A549 (cell line): ENCODE measurements around the gene CMTM4. TPM values are rescaled to one million over a fixed set of nuclear protein-coding genes. Genes with fewer than 3 reads are reported as not detected.

Source experiments
- ATAC-seq, 2 experiments: fragments of 200-7000 bp in 1 of 2; fragments of >200 bp in 1 of 2; cut with Nextera tagmentation in 1 of 2; cut with Tn5 transposase in 1 of 2; 3 replicates each; pipeline versions ENCODE4 v1.8.0 to v1.9.1; 2018 to 2020; ENCODE audit warnings: mild to moderate bottlenecking in 1 of 2, moderate library complexity in 1 of 2
- CTCF ChIA-PET: fragments of 300-600 bp; sonication (Branson Sonifier 250); formaldehyde crosslinking; extraction: SDS; loops from one replicate; lab custom pipeline; 2021; ENCODE audit warnings: antibody characterized with exemption, inconsistent platforms; lab: Yijun Ruan, JAX
- POLR2A ChIA-PET: fragments of 350-600 bp; formaldehyde crosslinking; extraction: SDS; loops from one replicate; lab custom pipeline; 2021; ENCODE audit warnings: antibody characterized with exemption, inconsistent platforms; lab: Yijun Ruan, JAX
- DNase-seq, 2 experiments: peaks; one replicate each; pipeline versions ENCODE4 v3.0.0 to v3.0.0-alpha.2; 2011 to 2016; ENCODE audit warnings: low read depth in 1 of 2, low spot score in 1 of 2
- FAIRE-seq: peaks from 2 replicates; lab custom pipeline; 2011; peaks lifted over from hg19 to GRCh38; lab: Jason Lieb, UNC
- H3K27ac ChIP-seq, 2 experiments: fragments of >200 bp; sonication (Bioruptor Twin); formaldehyde crosslinking; 3 replicates each; pipeline ENCODE4 v1.5.1; 2016 to 2017
- H3K4me1 ChIP-seq: fragments of >200 bp; sonication (Bioruptor Twin); formaldehyde crosslinking; 3 replicates; pipeline ENCODE4 v1.6.1; 2016
- H3K4me2 ChIP-seq: fragments of >200 bp; sonication (Bioruptor Twin); formaldehyde crosslinking; 3 replicates; pipeline ENCODE4 v1.6.1; 2016
- H3K4me3 ChIP-seq: fragments of >200 bp; sonication (Bioruptor Twin); formaldehyde crosslinking; 3 replicates; pipeline ENCODE4 v1.5.1; 2016
- H3K9me3 ChIP-seq: fragments of >200 bp; sonication (Bioruptor Twin); formaldehyde crosslinking; 3 replicates; pipeline ENCODE4 v1.6.1; 2016
- CHD4 ChIP-seq: fragments of 200-600 bp; sonication (generic); IDR thresholded peaks from 2 replicates; pipeline ENCODE4 v1.6.1; 2016; ENCODE audit warnings: antibody characterized with exemption, mild to moderate bottlenecking, borderline replicate concordance
- CTCF ChIP-seq: fragments of >200 bp; sonication (Bioruptor Twin); formaldehyde crosslinking; IDR thresholded peaks from 3 replicates; pipeline ENCODE4 v1.5.1; 2016
- EP300 ChIP-seq, 2 experiments: fragments of >200 bp; sonication (Bioruptor Twin); formaldehyde crosslinking; IDR thresholded peaks; 2 replicates in 1 of 2; 3 replicates in 1 of 2; pipeline ENCODE4 v1.6.1; 2016 to 2017
- FOSB ChIP-seq: fragments of 250-450 bp; sonication (Bioruptor Pico); IDR thresholded peaks from 2 replicates; pipeline ENCODE4 v1.5.0; 2020; ENCODE audit warnings: mild to moderate bottlenecking, moderate library complexity
- FOSL2 ChIP-seq, 2 experiments: fragments of 450-650 bp in 1 of 2; fragments of >200 bp in 1 of 2; sonication (Bioruptor Twin) in 1 of 2; formaldehyde crosslinking; IDR thresholded peaks; 2 replicates each; pipeline versions ENCODE4 v1.5.0 to v1.6.1; 2016 to 2020; ENCODE audit warnings: mild to moderate bottlenecking in 1 of 2, moderate library complexity in 1 of 2
- GATA3 ChIP-seq: IDR thresholded peaks from 2 replicates; pipeline ENCODE4 v1.6.1; 2012; ENCODE audit warnings: borderline replicate concordance
- HEYL ChIP-seq: fragments of 250-450 bp; sonication (Bioruptor Pico); IDR thresholded peaks from 2 replicates; pipeline ENCODE4 v1.8.0; 2021; ENCODE audit warnings: mild to moderate bottlenecking, moderate library complexity
- HMGXB4 ChIP-seq: fragments of 250-450 bp; sonication (Bioruptor Pico); IDR thresholded peaks from 2 replicates; pipeline ENCODE4 v1.5.0; 2021; ENCODE audit warnings: mild to moderate bottlenecking, moderate library complexity, borderline replicate concordance
- HOXA7 ChIP-seq: fragments of 250-450 bp; sonication (Bioruptor Pico); IDR thresholded peaks from 2 replicates; pipeline ENCODE4 v1.5.0; 2020; ENCODE audit warnings: mild to moderate bottlenecking, moderate library complexity
- HOXB5 ChIP-seq: fragments of 250-450 bp; sonication (Bioruptor Pico); IDR thresholded peaks from 2 replicates; pipeline ENCODE4 v1.5.0; 2020; ENCODE audit warnings: mild to moderate bottlenecking, moderate library complexity
- KDM1A ChIP-seq: fragments of 200-600 bp; sonication (generic); IDR thresholded peaks from 2 replicates; pipeline ENCODE4 v1.6.1; 2016; ENCODE audit warnings: low read depth, mild to moderate bottlenecking
- MAFK ChIP-seq: fragments of 450-650 bp; IDR thresholded peaks from 2 replicates; pipeline ENCODE4 v1.6.1; 2014; ENCODE audit not compliant: partially characterized antibody
- MYC ChIP-seq: IDR thresholded peaks from 2 replicates; pipeline ENCODE4 v1.6.1; 2012; ENCODE audit warnings: mild to moderate bottlenecking, inconsistent platforms, low read length, improper control_type of control experiment, borderline replicate concordance
- NR3C1 ChIP-seq: fragments of >200 bp; sonication (Bioruptor Twin); formaldehyde crosslinking; IDR thresholded peaks from 3 replicates; pipeline ENCODE4 v1.6.1; 2017
- POLR2A ChIP-seq: IDR thresholded peaks from 2 replicates; pipeline ENCODE4 v1.6.1; 2012; ENCODE audit warnings: mild to moderate bottlenecking, low read length
- POLR2AphosphoS2 ChIP-seq: conservative IDR thresholded peaks from 2 replicates; pipeline ENCODE4 v1.6.1; 2012; ENCODE audit warnings: low read length, improper control_type of control experiment, inconsistent platforms
- RAD21 ChIP-seq, 2 experiments: fragments of >200 bp in 1 of 2; sonication (Bioruptor Twin) in 1 of 2; formaldehyde crosslinking in 1 of 2; IDR thresholded peaks in 1 of 2; conservative IDR thresholded peaks in 1 of 2; 2 replicates in 1 of 2; 3 replicates in 1 of 2; pipeline ENCODE4 v1.6.1; 2012 to 2018; ENCODE audit warnings: inconsistent platforms in 1 of 2
- RARB ChIP-seq: fragments of 250-450 bp; sonication (Bioruptor Pico); IDR thresholded peaks from 2 replicates; pipeline ENCODE4 v1.8.0; 2021; ENCODE audit warnings: mild to moderate bottlenecking, moderate library complexity
- RCOR1 ChIP-seq: fragments of 150-350 bp; IDR thresholded peaks from 2 replicates; pipeline ENCODE4 v1.6.1; 2014; ENCODE audit warnings: antibody characterized with exemption, low read length, low read depth
- RFX5 ChIP-seq: fragments of 450-650 bp; IDR thresholded peaks from 2 replicates; pipeline ENCODE4 v1.7.1; 2014; ENCODE audit warnings: antibody characterized with exemption, mild to moderate bottlenecking, moderate library complexity
- SMC3 ChIP-seq: fragments of >200 bp; sonication (Bioruptor Twin); formaldehyde crosslinking; IDR thresholded peaks from 3 replicates; pipeline ENCODE4 v1.6.1; 2018; ENCODE audit warnings: inconsistent platforms
- SREBF2 ChIP-seq: fragments of 450-650 bp; IDR thresholded peaks from 2 replicates; pipeline ENCODE4 v1.6.1; 2014; ENCODE audit warnings: mild to moderate bottlenecking, moderate library complexity
- USF2 ChIP-seq: fragments of 450-650 bp; IDR thresholded peaks from 2 replicates; pipeline ENCODE4 v1.6.1; 2014; ENCODE audit warnings: antibody characterized with exemption
- ZFP36 ChIP-seq: fragments of 450-650 bp; IDR thresholded peaks from 2 replicates; pipeline ENCODE4 v1.6.1; 2014; ENCODE audit warnings: borderline replicate concordance; ENCODE audit not compliant: partially characterized antibody
- ZNF302 ChIP-seq: fragments of 250-450 bp; sonication (Bioruptor Pico); IDR thresholded peaks from 2 replicates; pipeline ENCODE4 v1.9.0; 2021; ENCODE audit warnings: inconsistent platforms, mild to moderate bottlenecking, moderate library complexity
- WGBS: methylation state at CpG from one replicate; pipeline ENCODE4 v1.1.6; 2017; ENCODE audit errors: missing lambda C conversion rate; 5-methylcytosine and 5-hydroxymethylcytosine counted together
- polyA plus RNA-seq, 4 experiments: library from polyadenylated mRNA; depleted of rRNA in 3 of 4; stranded (reverse); fragments of >200 nt; fragmentation: RNase III in 1 of 4; extraction: RNeasy Plus Mini Kit Qiagen cat#74134 plus additional on column Dnase treatment in 1 of 4; gene quantifications; 2 replicates in 3 of 4; 3 replicates in 1 of 4; pipeline ENCODE4 v1.2.3, GENCODE V29; 2011 to 2017
- TF ChIP-seq, protein P1 (sequence below): fragments of >200 bp; sonication (Bioruptor Twin); formaldehyde crosslinking; IDR thresholded peaks from 2 replicates; pipeline ENCODE4 v1.6.1; 2016

The CMTM4 gene
- polyA plus RNA-seq, 2 of the 4 experiments (the other 2 are of a cell fraction), result 24.8 to 58.6 TPM

DNA sequence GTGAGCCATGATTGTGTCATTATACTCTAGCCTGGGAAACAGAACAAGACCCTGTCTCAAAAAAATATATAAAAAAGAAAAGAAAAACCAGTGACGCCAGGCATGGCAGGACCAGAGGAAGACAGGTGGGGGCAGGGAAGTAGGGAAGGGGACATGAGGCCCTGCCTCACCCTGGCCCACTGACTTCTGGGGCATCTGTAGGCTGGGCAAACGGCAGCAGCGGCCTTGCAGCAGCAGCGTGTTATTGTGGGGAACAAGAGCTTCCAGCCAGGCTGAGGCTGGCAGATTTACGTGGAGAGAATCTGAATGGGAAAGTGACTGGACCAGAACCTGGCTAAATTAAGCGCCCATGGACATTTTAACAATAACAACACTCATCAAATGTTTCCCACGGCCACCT lies 19.4 kb downstream of the CMTM4 start:
- ATAC-seq, result no peak
- CTCF ChIA-PET, result interaction anchor here (0.9 to 8.0 kb wide), 6 partner anchors 13 to 153 kb away, joined by 3 to 53 read pairs (median 3); partner anchors contain the start of gene NAE1
- Histone ChIP-seq H3K4me3 (no peak overlapping the region), H3K4me2 (no peak overlapping the region), H3K4me1 (no peaks in the 10 kb centered on the region), H3K9me3 (no peaks in the 10 kb centered on the region), H3K27ac (no peak overlapping the region)
- FAIRE-seq, result no peak
- no peak for DNase-seq
- WGBS, result 93% methylated on average over 7 of the region's 7 CpGs
- no peak for TF ChIP-seq FOSB (CRISPR knock-in tag)
- TF ChIP-seq ZFP36, result no peak
- no peak for TF ChIP-seq RFX5
- no peak for TF ChIP-seq USF2
- no peak for TF ChIP-seq HMGXB4 (CRISPR knock-in tag)
- TF ChIP-seq RARB (CRISPR knock-in tag), result no peak
- no peak for TF ChIP-seq SMC3
- no peak for TF ChIP-seq KDM1A
- TF ChIP-seq CHD4, result no peak
- TF ChIP-seq SREBF2, result no peak
- no peak for TF ChIP-seq HOXB5 (CRISPR knock-in tag)
- no peak for TF ChIP-seq HEYL (CRISPR knock-in tag)
- no peak for TF ChIP-seq MAFK
- TF ChIP-seq MYC, result no peak
- POLR2A ChIA-PET, result no interaction called here

- POLR2A ChIA-PET, result no interaction called here
- WGBS, result 90% methylated on average over 3 of the region's 3 CpGs
- no peak overlapping the region for H3K27ac ChIP-seq
- no peak for DNase-seq
- no peaks in the 10 kb centered on the region for H3K9me3 ChIP-seq
- ATAC-seq, result no peak
- no peak for TF ChIP-seq NR3C1
- no peak for TF ChIP-seq RFX5
- TF ChIP-seq GATA3, result no peak
- TF ChIP-seq FOSB (CRISPR knock-in tag), result no peak
- TF ChIP-seq EP300 (IDR thresholded peaks at IDR 0.05), result no peak
- TF ChIP-seq FOSL2 (IDR thresholded peaks at IDR 0.05), result no peak
- TF ChIP-seq FOSL2 (CRISPR knock-in tag; IDR thresholded peaks at IDR 0.05), result no peak
- TF ChIP-seq ZNF302 (CRISPR knock-in tag), result no peak
- TF ChIP-seq CTCF, result no peak
- TF ChIP-seq RAD21 (conservative IDR thresholded peaks at IDR 0.05 in 1 of 2, IDR thresholded peaks at IDR 0.05 in 1 of 2), result no peak
- TF ChIP-seq HOXA7, result no peak
- no peak for TF ChIP-seq MAFK
- TF ChIP-seq, protein P1, sequence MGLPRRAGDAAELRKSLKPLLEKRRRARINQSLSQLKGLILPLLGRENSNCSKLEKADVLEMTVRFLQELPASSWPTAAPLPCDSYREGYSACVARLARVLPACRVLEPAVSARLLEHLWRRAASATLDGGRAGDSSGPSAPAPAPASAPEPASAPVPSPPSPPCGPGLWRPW, result no peak
- TF ChIP-seq POLR2AphosphoS2, result no peak
- no peak for TF ChIP-seq RCOR1
- TF ChIP-seq HOXB5 (CRISPR knock-in tag), result no peak
- no peak for TF ChIP-seq POLR2A
- no peak overlapping the region for H3K4me3 ChIP-seq
- FAIRE-seq, result no peak
- CTCF ChIA-PET, result interaction anchor here (0.6 to 8.0 kb wide), 6 partner anchors 14 to 154 kb away, joined by 3 to 53 read pairs (median 3); partner anchors contain the start of gene NAE1
- H3K4me1 ChIP-seq, result no peaks in the 10 kb centered on the region
- H3K4me2 ChIP-seq, result no peak overlapping the region
Observed at GRCh38 chr16:66676599-66676998, 19.9 kb downstream of the CMTM4 start.
